HEK293 (cell line): ENCODE measurements around the gene SLC46A1.

Experiments used
- CTCF ChIA-PET: fragments of 350-600 bp; formaldehyde crosslinking; extraction: SDS; loops from one replicate; lab custom pipeline; 2021; ENCODE audit warnings: antibody characterized with exemption; lab: Yijun Ruan, JAX
- POLR2A ChIA-PET: fragments of 300-600 bp; formaldehyde crosslinking; extraction: SDS; loops from one replicate; lab custom pipeline; 2020; ENCODE audit warnings: antibody characterized with exemption, inconsistent platforms; lab: Yijun Ruan, JAX
- H3K27ac ChIP-seq: fragments of 200-500 bp; sonication (Bioruptor generic); 2 replicates; pipeline ENCODE4 v1.5.1; 2014; ENCODE audit warnings: low read depth, low read length, control low read depth, inconsistent platforms; ENCODE audit errors: extremely low read depth
- H3K36me3 ChIP-seq, 2 experiments: fragments of 200-500 bp in 1 of 2; sonication (Bioruptor generic) in 1 of 2; 1 replicate in 1 of 2; 2 replicates in 1 of 2; pipeline ENCODE4 v1.5.1; 2014 to 2017; ENCODE audit warnings: inconsistent platforms in 2 of 2, low read length in 2 of 2; ENCODE audit not compliant: control insufficient read depth in 2 of 2, insufficient read depth in 1 of 2
- H3K4me1 ChIP-seq: fragments of 200-500 bp; sonication (Bioruptor generic); 2 replicates; pipeline ENCODE4 v1.5.1; 2014; ENCODE audit warnings: mild to moderate bottlenecking, low read length, inconsistent platforms; ENCODE audit not compliant: control insufficient read depth, insufficient read depth
- H3K4me3 ChIP-seq: 2 replicates; pipeline ENCODE4 v1.5.1; 2011; ENCODE audit warnings: low read depth, mild to moderate bottlenecking, control low read depth, low read length, moderate library complexity
- H3K9me3 ChIP-seq: fragments of 200-500 bp; sonication (Bioruptor generic); 2 replicates; pipeline ENCODE4 v1.5.1; 2014; ENCODE audit warnings: low read depth, low read length, inconsistent platforms; ENCODE audit not compliant: control insufficient read depth, insufficient read depth
- GLIS2 ChIP-seq: fragments of 450-650 bp; formaldehyde crosslinking; IDR thresholded peaks from 2 replicates; pipeline ENCODE4 v1.5.1; 2016; ENCODE audit warnings: missing biosample characterization, missing genetic modification characterization
- HOXD13 ChIP-seq: sonication (generic); formaldehyde crosslinking; IDR thresholded peaks from 2 replicates; pipeline ENCODE4 v1.8.0; 2022; ENCODE audit warnings: missing genetic modification reagents, borderline replicate concordance
- KLF17 ChIP-seq: fragments of 450-650 bp; formaldehyde crosslinking; IDR thresholded peaks from 2 replicates; pipeline ENCODE4 v1.5.1; 2016; ENCODE audit warnings: missing biosample characterization, missing genetic modification characterization
- KLF8 ChIP-seq: fragments of 450-650 bp; formaldehyde crosslinking; IDR thresholded peaks from 2 replicates; pipeline ENCODE4 v1.5.1; 2016; ENCODE audit warnings: missing biosample characterization, missing genetic modification characterization
- MYNN ChIP-seq: fragments of 450-650 bp; formaldehyde crosslinking; IDR thresholded peaks from 2 replicates; pipeline ENCODE4 v1.5.1; 2016; ENCODE audit warnings: missing biosample characterization, missing genetic modification characterization, borderline replicate concordance
- PATZ1 ChIP-seq: fragments of 450-650 bp; formaldehyde crosslinking; IDR thresholded peaks from 2 replicates; pipeline ENCODE4 v1.5.1; 2016; ENCODE audit warnings: missing biosample characterization, missing genetic modification characterization
- YY2 ChIP-seq: fragments of 450-650 bp; formaldehyde crosslinking; IDR thresholded peaks from 2 replicates; pipeline ENCODE4 v1.5.1; 2016; ENCODE audit warnings: missing biosample characterization, missing genetic modification characterization
- ZNF223 ChIP-seq: fragments of 450-650 bp; formaldehyde crosslinking; IDR thresholded peaks from 2 replicates; pipeline ENCODE4 v1.5.1; 2016; ENCODE audit warnings: missing biosample characterization, missing genetic modification characterization
- ZNF324 ChIP-seq: fragments of 450-650 bp; formaldehyde crosslinking; IDR thresholded peaks from 2 replicates; pipeline ENCODE4 v1.5.1; 2016; ENCODE audit warnings: missing biosample characterization, missing genetic modification characterization
- ZNF354C ChIP-seq: fragments of 450-650 bp; formaldehyde crosslinking; IDR thresholded peaks from 2 replicates; pipeline ENCODE4 v1.5.1; 2016; ENCODE audit warnings: missing biosample characterization, missing genetic modification characterization, low read depth, borderline replicate concordance
- ZNF394 ChIP-seq: fragments of 450-650 bp; formaldehyde crosslinking; IDR thresholded peaks from 2 replicates; pipeline ENCODE4 v1.5.1; 2016; ENCODE audit warnings: missing biosample characterization, missing genetic modification characterization, mild to moderate bottlenecking, moderate library complexity, borderline replicate concordance
- ZNF580 ChIP-seq: fragments of 450-650 bp; formaldehyde crosslinking; IDR thresholded peaks from 2 replicates; pipeline ENCODE4 v1.5.1; 2016; ENCODE audit warnings: missing biosample characterization, missing genetic modification characterization
- ZNF585B ChIP-seq: fragments of 450-650 bp; formaldehyde crosslinking; IDR thresholded peaks from 2 replicates; pipeline ENCODE4 v1.5.1; 2016; ENCODE audit warnings: missing biosample characterization, missing genetic modification characterization
- ZNF704 ChIP-seq: fragments of 450-650 bp; formaldehyde crosslinking; IDR thresholded peaks from 2 replicates; pipeline ENCODE4 v1.5.1; 2016; ENCODE audit warnings: missing biosample characterization, missing genetic modification characterization
- ZNF76 ChIP-seq: fragments of 450-650 bp; formaldehyde crosslinking; IDR thresholded peaks from 2 replicates; pipeline ENCODE4; 2016; ENCODE audit warnings: low read depth, missing biosample characterization, missing genetic modification characterization, borderline replicate concordance
- ZNF837 ChIP-seq: fragments of 450-650 bp; formaldehyde crosslinking; IDR thresholded peaks from 2 replicates; pipeline ENCODE4 v1.5.1; 2016; ENCODE audit warnings: missing biosample characterization, missing genetic modification characterization

Gene SLC46A1

GRCh38 chr17:28447396-28447760, 41.4 kb upstream of the SLC46A1 start:
- no peak overlapping the region for H3K27ac ChIP-seq
- ChIA-PET CTCF (no interaction called here), POLR2A (no interaction called here)
- no peak overlapping the region for H3K4me3 ChIP-seq
- no peaks in the 10 kb centered on the region for H3K4me1 ChIP-seq
- TF ChIP-seq ZNF580 (tag by site-specific recombination) (no peak), PATZ1 (no peak)
- H3K9me3 ChIP-seq = no peaks in the 10 kb centered on the region
- no peaks in the 10 kb centered on the region for H3K36me3 ChIP-seq

GRCh38 chr17:28446716-28447395, 40.8 kb upstream of the SLC46A1 start:
- H3K4me1 ChIP-seq = no peaks in the 10 kb centered on the region
- no peaks in the 10 kb centered on the region for H3K36me3 ChIP-seq
- no peak overlapping the region for H3K27ac ChIP-seq
- no peak overlapping the region for H3K4me3 ChIP-seq
- POLR2A ChIA-PET = no interaction called here
- H3K9me3 ChIP-seq = no peaks in the 10 kb centered on the region
- CTCF ChIA-PET = no interaction called here
- TF ChIP-seq ZNF354C (tag by site-specific recombination) = no peak
- TF ChIP-seq KLF8 (tag by site-specific recombination) = no peak
- no peak for TF ChIP-seq ZNF585B (tag by site-specific recombination)
- TF ChIP-seq ZNF704 = no peak

GRCh38 chr17:28443901-28444638, 38.1 kb upstream of the SLC46A1 start:
- ChIA-PET CTCF (interaction anchor here (0.6 to 2.2 kb wide), 3 partner anchors 27 to 146 kb away, joined by 3 to 12 read pairs (median 3); no protein-coding TSS in a partner anchor), POLR2A (no interaction called here)
- TF ChIP-seq ZNF394 = no peak
- TF ChIP-seq YY2 (tag by site-specific recombination) = no peak
- no peak for TF ChIP-seq ZNF324 (tag by site-specific recombination)
- TF ChIP-seq ZNF837 (tag by site-specific recombination) = no peak
- TF ChIP-seq HOXD13 (CRISPR knock-in tag) = no peak
- no peak for TF ChIP-seq KLF17 (tag by site-specific recombination)
- TF ChIP-seq MYNN = no peak
- TF ChIP-seq ZNF76 (tag by site-specific recombination) = no peak
- TF ChIP-seq ZNF223 (tag by site-specific recombination) = no peak
- TF ChIP-seq GLIS2 (tag by site-specific recombination) = no peak
- Histone ChIP-seq H3K36me3 (no peaks in the 10 kb centered on the region), H3K9me3 (no peaks in the 10 kb centered on the region), H3K4me3 (no peak overlapping the region), H3K4me1 (no peaks in the 10 kb centered on the region), H3K27ac (no peak overlapping the region)
